Stimulated activated CD8-positive, alpha-beta memory T cell treated with anti-CD3 and anti-CD28 coated beads, Interleukin-12 subunit alpha, Interleukin-12 subunit beta, amount 100 ng/mL, for 4 hours (primary cell): ENCODE data around the gene LSM2.

ENCODE experiments used
- DNase-seq: peaks from one replicate; pipeline ENCODE4 v3.0.0-alpha.2; 2020; ENCODE audit warnings: low read depth

The LSM2 gene

DNA sequence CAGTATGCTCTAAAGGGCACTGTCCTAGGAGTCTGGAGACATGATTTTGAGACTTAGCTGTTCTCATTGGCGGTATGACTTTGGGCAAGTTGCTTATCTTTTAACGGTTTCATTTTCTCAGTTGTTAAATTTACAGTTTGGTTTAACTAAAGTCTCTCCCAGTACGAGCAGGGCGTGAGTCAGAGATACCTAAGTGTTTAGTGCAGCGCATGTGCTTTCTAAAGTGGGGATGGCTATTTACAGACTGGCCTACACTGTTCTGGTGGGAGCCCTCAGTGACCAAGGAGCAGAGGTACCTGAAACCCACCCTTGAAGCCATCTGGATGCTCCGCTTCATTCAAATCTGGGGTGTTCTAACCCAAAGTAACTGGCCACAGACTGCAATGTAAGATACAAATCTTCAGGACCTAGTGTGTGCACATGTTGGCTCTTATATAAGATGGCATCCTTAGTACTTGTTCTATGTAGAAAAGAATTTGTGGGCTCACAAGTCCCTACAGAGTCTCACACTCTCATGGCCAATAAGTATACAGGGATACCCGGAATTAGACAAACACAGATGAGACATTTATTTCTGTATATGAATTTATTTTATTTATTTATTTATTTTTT lies 56.2 kb downstream of the LSM2 start:
- no peak for DNase-seq

DNA sequence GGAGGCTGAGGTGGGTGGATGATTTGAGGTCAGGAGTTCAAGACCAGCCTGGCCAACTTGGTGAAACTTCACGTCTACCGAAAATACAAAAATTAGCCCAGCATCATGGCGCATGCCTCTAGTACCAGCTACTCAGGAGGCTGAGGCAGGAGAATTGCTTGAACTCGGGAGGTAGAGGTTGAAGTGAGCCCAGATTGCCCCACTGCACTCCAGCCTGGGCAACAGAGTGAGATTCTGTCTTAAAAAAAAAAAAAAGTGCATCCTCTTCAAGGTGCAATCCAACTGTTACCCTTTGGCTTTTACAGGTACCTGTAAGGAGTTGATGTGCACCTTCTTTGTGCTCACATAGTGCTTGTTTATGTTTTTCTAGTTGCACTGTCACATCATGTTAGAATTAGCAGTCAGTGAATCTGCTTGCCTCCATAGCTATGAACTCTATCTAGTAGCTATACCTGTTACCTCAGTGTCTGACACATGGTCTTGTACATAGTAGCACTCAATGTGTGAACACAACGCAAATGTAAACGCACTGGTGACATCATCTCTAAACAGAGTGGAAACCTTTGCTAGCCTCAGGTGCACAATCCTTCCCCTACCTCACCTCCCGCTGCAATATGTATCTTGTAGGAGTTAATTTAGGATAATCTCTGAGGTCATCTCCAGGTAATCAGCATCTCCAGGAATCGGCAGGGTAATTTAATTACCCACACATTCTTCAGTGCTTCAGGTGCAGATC lies 57.3 kb downstream of the LSM2 start:
- no peak for DNase-seq
